ENCODE measurements around the gene PLA2G2C.

The PLA2G2C gene

DNA sequence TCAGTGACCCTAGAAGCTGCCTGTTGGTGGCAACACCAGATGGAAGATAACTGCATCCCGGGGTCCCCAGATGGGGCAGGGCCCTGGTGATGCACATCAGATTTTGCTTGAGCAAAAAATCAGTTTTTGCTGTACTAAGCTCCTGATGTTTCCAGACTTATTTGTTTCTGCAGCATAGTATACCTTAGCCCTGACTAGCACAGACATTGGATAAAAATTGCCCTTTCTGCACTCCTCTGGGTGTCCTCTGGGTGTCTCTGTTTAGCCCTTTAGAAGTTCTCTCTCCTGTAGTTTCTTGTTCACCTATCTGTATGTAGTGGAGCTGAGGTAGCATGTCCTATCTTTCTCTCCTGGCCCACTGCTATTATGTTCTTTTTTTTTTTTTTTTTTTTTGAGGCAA lies 30.3 kb upstream of the PLA2G2C start:
- no peak overlapping the region for H3K4me3 ChIP-seq (replicated peaks; ENCODE audit: low read depth, low read length)
- no peak for DNase-seq (ENCODE audit: extremely low read depth, low read depth)
- TF ChIP-seq CTCF (IDR thresholded peaks at IDR 0.05; ENCODE audit: low read depth, low read length, missing control alignments): peak; percentile 36

- TF ChIP-seq CTCF (IDR thresholded peaks at IDR 0.05; ENCODE audit: low read depth, low read length, missing control alignments): no peak
- H3K4me3 ChIP-seq (replicated peaks; ENCODE audit: low read depth, low read length): no peak overlapping the region
- no peak for DNase-seq (ENCODE audit: extremely low read depth, low read depth)
Measured at GRCh38 chr1:20215716-20216115, 29.4 kb upstream of the PLA2G2C start.

DNA sequence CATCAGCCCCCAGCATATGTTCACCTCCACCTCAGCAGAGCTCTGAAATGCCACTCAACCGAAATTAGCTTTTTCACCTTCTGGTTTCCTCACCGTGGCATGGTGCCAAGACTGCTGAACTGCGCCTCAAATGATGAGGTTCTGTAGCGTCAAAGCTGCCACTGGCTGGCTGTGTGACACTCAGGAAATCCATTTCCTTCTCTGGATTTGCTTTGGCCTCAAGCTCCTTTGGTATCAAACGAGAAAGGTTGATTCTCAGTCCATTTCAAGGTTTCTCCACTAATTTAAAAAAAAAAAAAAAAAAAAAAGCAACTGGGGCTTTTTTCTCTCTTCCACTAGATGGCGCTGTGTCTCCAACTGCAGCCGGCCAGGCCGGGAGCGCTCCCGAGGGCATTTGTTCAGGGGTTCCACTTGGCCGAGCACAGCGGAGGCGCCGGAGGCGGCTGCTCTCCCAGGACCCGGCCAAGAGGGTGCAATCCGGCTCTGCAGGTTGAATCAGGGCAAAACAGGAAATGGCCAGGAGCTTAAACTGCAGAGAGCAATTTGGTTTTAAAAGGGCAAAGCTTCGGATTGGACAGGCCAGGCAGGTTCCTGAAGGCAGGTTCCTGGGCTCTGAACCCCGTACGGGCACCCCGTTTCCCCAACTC lies 26.5 kb upstream of the PLA2G2C start:
- TF ChIP-seq CTCF (IDR thresholded peaks at IDR 0.05; ENCODE audit: low read depth, low read length, missing control alignments): peak; percentile 78
- no peak overlapping the region for H3K4me3 ChIP-seq (replicated peaks; ENCODE audit: low read depth, low read length)
- no peak for DNase-seq (ENCODE audit: extremely low read depth, low read depth)

DNA sequence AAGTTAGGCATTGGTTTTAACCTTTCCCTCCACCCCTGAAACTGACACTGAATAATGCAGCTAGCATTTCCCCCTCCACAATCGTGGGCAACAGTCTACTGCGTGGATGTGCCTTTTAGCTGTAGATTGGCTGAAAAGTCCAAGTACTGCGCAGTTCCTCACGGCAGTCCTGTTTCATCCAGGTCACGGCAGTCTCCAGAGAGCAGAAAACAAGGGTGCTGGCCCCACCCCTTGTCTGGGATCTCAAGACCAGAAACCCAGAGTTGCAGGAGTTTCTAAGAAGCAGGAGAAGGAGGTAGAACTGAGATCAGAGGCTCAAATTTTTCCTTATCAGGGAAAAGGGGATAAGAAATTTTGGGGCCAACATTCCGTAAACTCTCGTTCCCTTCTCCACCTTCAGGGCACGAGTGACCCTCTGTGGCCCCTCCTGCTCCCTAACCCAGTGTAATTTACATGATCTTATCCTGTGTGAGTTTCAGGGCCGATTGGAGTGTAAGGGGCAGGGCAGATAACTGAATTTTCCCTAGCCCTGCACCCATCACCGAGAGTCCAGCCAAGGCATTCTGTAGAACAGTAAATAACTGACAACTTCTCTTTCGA lies 25.9 kb upstream of the PLA2G2C start:
- TF ChIP-seq CTCF (IDR thresholded peaks at IDR 0.05; ENCODE audit: low read depth, low read length, missing control alignments): no peak
- no peak overlapping the region for H3K4me3 ChIP-seq (replicated peaks; ENCODE audit: low read depth, low read length)
- no peak for DNase-seq (ENCODE audit: extremely low read depth, low read depth)

DNA sequence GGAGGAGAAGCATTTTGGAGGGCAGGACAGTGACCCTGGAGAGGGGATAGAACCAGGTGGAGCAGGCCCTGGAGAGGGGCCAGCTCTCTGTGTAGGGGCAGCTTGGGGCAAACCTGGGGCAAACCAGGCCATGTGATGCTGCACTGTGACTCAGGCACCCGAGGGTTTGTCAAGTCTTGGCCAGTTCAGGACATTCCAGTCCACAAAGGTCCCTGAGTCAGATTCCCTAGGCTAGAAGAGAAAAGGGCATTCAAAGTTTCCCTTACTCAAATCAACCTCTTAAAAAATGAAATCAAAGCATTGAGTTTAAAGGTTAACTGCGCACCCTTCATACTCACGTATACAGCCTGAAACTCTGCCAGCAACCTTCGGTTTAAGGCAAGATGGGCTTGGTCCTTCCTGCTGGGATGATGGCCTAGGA lies 25.2 kb upstream of the PLA2G2C start:
- no peak for TF ChIP-seq CTCF (IDR thresholded peaks at IDR 0.05; ENCODE audit: low read depth, low read length, missing control alignments)
- no peak for DNase-seq (ENCODE audit: extremely low read depth, low read depth)
- no peak overlapping the region for H3K4me3 ChIP-seq (replicated peaks; ENCODE audit: low read depth, low read length)

DNA sequence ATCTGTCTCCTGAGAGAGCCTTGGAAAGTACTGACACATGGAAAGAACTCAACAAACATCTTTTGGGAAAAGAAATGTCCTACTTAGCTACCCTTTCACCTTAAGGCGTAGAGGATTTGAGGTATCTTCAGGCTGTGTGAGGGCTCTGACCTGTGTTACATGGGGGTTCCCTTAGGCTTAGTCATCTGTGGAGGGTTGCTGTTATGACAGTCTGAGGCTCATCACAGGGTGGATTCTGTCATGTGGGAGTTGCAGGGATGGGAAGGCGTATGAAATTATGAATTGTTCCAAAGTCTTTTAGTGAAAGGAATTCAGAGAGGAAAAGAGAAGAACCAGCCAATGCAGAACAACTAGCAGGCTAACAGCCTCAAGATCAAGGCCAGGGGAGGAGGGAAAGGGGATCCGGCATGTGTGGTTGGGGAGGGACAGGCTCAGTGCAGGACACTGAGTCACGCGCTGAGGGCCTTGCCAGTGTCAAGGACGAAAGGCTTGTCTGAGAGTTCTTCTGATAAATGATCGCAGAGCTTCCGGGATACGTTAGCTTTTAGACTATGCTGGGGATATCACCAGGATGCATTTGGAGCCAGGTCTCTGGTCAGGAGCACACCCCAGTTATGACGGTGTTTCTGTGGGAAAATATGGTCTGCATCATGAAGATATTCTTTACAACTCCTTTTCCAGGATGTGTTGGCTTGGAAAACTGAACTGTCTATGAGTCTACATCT lies 24.6 kb upstream of the PLA2G2C start:
- no peak for TF ChIP-seq CTCF (IDR thresholded peaks at IDR 0.05; ENCODE audit: low read depth, low read length, missing control alignments)
- no peak for DNase-seq (ENCODE audit: extremely low read depth, low read depth)
- H3K4me3 ChIP-seq (replicated peaks; ENCODE audit: low read depth, low read length): no peak overlapping the region
